Activated CD4-positive, alpha-beta T cell treated with anti-CD3 and anti-CD28 coated beads for 1 hour (primary cell): Measurements from ENCODE around the gene HDAC4.

Experiments used
- DNase-seq: peaks from one replicate; pipeline ENCODE4 v3.0.0-alpha.2; 2020

Gene HDAC4

DNA sequence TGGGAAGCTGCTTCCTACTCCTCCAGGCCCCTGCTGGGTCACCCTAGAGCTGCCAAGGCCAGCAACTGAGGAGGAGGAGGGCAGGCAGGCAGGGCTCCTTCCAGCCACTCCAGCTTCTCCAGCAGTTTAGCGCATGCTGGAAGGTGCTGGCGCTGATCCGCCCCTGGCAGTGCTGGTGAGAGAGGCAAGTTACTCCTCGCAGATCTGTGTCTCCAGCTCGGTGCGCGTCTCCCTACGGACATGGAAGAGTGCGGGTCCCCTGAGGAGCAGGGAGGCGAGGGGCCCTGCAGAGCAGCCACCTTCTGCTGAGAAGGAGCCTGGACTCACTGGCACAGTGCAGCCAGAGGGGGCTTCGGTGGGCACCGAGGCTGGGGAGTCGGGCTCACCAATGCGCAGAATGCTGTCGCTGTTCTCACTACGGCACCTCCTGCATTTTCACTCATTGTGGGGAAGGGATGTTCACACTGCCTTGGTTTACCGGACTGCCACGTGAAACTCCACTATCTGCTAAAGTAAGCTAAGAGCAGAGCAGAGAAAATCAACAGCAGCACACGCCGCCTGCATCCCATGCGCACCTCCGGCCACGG lies 206.0 kb downstream of the HDAC4 start:
- no peak for DNase-seq

DNA sequence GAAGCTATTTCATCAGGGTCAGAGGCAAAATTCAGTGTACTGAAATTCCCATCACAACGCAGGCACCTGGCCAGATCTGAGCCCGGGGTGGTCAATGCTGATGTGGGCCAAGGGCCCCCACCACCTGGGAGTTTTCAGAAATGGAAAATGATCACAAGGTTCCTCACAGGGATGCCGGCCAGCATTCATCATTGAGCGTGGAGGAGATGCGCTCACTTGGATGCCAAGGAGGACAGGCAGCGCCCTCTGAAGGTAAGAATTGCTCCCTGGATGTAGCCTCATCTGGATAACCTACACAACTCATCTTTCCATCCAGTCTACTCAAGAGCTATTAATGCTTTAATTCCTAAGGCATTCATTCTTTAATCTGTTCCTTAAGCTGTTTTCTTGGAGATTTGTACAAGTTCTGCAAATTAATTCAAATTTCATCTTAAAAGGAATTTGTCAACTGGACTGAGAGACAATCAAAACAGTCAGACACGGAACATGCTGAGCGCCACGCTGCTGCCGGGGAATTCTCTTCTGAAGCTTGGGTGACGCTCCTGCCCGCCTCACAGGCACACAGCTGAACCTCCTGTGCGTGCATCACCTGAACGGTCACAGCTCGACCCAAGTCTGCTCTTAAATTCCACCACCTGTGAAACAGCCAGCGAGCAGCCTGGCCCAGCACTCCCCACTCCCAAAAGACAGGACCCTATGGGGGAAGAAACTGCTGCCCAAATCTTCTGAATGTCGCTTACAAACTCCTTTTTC lies 206.7 kb downstream of the HDAC4 start:
- no peak for DNase-seq

DNA sequence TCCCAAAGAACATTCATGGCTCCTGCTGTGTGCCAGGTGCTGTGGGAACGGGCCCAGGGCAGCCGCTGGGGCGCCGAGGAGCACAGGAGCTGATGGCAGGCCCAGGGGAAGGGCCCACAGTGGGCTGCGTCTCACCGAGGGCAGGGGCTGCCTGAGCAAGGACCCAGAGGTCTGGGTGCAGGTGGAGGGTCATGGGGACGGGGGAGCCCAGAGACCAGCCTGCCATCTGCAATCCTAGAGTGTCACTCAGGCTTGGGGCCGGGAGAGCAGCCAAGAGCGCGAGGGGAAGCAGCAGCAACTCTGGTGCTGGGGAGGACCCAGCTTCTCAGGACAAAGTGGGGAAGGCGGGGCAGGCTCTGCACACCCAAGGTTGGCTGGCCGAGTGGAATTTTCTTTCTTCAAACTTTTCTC lies 207.4 kb downstream of the HDAC4 start:
- no peak for DNase-seq

DNA sequence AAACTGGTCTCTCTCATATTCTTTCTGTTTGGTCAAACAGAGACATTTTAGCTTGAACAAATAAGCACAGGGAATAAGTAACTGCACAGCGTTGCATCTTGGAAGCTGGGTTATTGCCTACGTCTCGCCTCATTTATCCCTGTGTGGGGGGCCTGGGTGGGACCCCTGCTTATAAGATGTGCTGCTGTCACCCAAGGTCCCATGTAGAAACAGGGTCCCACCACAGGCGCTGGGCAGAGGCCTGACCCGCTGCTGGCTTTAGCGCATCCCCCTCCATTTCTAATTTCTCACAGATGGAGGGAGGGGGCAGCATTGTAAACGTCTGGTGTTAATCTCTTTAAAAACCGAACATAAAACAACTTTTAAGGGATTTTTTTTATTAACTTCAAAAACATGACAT lies 207.8 kb downstream of the HDAC4 start:
- no peak for DNase-seq

DNA sequence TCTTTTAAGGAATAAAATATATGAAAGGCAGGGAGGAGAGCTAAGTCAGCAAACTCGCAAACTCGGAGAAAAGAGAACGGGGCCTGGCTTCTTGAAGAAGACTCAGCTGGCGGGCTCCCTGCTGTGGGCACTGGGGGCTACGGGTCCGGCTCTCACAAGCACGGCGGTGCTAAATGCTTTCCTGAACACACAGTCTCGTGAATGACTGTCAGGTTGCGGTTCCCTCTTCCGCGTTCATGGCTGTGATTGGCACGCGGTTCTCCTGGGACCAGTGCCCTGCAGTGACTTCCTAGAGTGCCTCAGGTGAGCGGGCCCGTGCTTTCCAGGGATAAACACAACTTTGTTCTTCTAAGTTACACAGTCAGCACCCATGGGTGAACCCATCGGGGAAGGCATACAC lies 208.4 kb downstream of the HDAC4 start:
- DNase-seq, result no peak

DNA sequence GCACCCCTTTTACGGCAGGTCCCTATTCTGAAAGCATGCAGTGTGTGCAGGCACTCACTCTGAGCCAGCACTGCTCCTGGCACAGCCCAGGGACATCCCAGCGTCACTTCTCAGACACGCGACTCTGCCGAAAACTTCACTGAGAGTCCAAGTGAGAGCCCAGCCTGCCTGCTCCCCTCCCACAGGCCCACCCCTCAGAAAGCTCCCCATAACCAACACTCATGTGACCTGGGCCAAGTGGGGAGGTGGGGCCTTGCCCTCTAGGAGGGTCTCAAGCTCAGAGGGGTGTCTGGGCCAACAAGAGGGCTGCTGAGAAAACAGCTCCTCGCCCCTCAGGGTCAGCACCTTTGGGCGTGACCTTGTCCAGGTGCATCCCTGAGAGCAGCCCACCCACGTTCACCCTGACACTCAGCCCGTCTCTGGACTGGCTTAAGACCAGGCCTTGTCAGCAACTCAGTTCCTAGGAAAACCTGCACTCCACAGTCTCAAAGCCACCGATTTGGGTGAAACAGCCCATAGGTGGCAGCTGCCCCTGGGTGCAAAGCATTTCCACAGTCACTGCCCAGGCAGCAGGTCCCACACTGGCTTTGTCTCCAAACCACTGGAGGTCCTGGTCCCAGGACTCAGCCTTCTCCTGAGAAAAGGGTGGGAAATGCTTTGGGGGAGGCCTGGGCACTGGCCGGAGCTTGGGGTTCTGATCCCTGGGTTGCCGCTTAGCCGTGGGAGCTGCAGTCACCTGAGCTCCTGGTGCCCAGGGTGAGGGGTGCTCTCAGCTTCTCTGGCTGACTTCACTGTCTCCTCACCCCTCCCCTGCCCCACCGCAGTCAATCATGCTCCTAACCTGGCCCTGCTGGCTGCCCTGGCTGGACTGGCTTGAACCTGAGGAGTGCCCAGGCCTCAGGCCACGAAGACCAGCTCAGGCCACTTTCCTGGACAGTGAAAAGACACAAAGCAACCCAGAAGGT lies 209.6 kb downstream of the HDAC4 start:
- no peak for DNase-seq

DNA sequence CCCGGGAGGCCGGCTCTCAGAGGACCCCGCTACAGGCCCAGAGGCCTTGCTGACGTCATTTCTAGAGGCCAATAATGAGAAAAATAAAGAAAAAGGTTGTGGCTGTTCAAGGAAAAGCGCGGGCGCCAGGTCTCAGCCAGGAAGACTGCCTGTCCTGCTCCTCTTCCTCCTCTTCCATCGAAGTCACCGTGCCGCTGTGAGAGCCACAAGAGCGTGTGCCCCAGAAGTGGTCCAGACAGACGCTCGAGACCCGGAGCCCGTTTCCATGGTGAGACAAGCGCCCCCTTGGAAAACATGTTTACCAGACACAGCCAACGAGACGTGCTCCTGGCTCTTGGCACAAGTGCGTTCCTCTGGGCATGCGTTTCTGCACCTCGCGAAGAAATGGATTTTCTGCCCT lies 210.5 kb downstream of the HDAC4 start:
- no peak for DNase-seq

DNA sequence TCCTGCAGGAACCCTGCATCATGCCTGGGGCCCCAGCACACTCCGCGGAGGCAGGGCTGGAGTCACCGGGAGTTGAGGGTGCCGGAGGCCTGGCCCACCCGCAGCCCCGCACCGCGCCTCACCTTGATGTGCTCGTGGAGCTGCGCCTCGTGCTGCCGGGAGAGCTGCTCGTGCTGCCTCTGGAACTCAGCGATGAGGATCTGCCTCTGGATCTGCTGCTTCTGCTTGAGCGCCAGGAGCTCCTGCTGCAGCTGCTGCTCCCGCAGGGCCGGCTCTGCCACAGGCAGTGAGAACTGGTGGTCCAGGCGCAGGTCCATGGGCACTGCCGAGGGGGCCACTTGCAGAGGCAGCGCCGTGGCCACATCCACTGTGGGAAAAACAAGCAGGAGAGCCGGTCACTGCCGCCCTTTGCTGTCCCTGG lies 211.1 kb downstream of the HDAC4 start:
- no peak for DNase-seq

DNA sequence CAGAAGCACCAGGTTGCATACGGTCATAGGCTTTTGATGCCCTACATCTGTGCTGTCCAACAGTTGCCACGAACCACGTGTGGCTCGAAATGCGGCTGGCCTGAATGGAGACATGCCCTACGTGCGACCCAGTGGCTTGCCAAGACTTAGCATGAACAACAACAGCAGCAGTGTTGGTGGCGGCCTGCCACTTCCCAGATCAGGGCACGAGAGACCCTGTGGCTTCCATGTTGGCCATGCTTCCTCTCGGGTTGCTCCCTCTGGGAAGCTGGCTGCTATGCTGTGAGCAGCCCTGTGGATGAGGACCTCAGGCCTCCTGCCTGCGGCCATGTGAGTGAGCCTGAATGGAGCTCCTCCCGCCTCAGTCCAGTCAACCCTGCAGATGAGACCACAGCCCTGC lies 212.3 kb downstream of the HDAC4 start:
- no peak for DNase-seq

DNA sequence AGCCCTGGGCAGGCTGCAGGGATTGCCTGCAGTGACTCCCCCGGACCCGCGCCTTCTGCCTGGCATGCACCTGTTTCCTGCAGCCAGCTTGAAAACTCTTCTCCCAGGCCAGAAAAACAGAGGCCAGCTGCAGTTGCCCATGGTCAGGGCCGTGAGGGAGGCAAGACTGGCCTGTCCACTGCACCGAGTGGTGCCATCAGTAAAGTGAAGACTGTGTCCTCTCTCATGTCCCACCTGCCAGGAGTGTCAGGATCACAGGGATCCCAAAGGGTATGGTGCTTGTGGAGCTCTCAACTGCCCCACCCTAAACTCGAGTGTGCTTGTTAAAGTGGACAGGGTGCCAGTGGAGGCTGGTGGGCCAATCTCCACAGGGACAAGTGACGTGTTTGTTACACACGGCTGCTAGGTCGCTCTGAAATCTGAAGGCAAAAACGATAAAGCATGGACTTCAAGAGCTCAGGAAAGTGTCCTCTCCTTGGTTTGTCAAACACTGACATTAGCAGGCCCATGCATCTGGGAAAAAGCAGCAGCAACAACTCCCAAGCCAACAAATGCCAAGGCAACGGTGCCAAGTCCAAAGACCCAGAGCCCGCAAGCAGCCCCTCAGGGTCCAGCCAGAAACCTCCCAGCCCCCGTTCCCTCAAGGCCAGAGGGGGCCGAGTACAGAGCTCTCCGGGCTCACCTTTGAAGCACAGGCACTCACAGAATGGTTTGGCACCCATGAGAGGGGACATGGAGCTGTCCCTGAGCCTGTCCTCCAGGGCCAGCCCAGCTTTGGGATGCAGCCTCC lies 213.2 kb downstream of the HDAC4 start:
- no peak for DNase-seq

DNA sequence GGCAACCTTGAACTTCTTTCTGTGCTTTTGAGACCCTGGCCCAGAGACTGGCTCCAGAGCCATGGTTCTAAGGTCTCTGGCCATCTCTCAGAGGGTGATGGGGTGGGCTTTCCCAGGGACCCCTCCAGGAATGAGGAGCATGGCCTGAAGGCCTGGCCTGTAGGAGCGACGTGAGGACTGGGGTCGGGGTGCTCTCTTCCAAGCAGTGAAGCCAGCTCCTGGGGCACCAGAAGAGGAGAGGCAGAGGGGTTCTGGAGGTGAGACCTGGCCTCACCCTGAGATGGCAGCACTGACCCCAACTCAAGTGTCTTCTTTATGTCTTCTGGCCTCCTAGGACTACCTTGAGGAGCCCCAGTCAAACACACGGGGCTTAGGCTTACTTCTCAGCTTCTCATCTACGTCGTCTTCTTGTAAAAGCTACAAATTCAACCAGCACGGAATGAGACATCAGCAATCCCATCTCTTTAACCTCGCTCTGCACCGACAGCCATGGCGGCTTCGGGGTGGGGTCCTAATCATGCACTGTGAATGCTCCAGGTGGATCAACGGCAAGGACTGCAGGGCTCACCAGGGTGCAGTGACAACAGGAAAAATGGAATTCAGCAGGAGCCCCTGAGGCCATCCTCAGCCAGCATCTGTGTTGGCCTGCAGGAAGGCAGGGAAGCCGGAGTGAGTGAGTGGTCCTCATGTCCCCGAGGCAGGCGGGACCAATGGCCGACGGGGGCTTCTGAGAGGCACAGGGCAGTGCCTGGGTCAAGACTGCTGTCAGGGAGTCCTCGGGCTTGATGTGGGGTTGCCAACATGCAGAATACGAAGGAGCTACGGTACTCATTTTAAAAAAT lies 214.1 kb downstream of the HDAC4 start:
- DNase-seq, result no peak

DNA sequence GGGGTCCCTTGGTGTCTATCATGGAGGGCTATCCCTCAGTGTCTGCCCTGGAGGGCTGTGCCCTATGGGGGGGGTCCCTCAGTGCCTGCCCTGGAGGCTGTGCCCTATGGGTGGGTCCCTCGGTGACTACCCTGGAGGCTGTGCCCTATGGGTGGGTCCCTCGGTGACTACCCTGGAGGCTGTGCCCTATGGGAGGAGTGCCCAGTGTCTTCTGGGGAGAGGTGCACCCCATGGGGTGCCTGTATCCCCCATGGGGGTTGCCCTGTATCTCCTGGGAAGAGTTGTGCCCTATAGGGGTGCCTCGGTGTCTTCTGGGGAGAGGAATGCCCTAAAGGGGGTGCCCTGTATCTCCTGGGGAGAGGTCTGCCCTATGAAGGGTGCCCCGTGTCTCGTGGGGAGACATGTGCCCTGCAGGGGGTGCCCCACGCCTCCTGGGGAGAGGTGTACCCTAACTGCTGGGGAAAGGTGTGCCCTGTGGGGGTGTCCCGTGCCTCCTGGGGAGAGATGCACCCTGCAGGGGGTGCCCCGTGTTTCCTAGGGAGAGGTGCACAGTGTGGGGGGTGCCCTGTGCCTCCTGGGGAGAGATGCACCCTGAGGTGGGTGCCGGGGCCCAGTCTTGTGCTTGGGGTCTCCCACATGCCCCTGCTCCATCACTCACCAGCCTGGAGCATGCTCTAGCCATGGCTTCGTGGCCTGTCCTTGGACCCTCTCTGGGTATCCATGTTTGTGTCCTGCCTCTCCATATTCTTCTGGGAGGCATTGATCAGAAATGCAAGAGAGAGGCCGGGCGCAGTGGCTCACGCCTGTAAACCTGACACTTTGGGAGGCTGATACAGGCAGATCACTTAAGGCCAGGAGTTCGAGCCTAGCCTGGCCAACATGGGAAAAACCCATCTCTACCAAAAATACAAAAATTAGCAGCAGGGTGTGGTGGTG lies 215.6 kb downstream of the HDAC4 start:
- no peak for DNase-seq

DNA sequence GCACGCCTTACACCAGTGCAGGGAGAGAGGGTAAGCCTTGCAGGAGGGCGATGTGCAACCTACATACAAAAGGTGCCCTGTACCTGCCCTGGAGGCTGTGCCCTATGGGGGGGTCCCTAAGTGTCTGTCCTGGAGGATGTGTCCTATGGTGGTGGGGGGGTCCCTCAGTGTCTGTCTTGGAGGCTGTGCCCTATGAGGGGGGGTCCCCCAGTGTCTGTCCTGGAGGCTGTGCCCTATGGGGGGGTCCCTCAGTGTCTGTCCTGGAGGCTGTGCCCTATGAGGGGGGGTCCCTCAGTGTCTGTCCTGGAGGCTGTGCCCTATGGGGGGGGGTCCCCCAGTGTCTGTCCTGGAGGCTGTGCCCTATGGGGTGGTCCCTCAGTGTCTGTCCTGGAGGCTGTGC lies 216.6 kb downstream of the HDAC4 start:
- no peak for DNase-seq

DNA sequence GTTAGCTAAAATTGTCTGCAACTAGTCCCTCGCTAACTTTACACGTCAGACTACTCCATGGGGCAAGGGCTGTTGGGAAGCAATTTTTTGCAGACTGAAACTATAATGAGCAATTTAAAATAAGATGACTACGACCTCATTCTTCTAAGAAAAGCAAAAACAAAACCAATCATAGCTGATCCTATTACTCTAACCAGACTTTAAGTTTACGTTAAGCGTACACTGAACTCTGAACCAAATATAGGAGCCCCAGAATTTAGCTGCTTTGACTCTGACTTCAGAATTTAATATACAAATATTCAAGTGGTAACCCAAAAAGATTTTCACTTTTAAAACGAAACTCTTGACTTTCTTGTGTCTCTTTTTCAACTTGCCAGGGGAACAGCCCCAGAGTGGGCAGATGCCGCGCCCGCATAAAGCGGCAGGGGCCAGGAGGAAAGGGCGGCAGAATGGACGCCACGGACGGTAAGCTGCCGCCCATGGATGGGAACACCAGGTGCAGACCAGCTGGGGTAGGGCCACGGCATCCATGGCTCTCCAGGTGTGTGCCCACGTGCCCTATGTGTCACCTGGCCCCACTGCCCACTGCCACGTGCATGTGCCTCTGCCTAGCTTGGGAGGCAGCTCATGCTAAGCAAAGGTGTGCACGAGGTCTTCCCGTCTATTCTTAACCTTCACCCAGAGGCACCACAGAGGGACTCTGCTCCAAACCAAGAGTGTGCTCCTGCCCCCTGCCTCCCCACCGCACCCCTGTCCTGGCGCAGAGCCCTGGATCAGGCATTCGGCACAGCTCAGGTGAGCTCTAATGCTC lies 217.6 kb downstream of the HDAC4 start:
- no peak for DNase-seq

DNA sequence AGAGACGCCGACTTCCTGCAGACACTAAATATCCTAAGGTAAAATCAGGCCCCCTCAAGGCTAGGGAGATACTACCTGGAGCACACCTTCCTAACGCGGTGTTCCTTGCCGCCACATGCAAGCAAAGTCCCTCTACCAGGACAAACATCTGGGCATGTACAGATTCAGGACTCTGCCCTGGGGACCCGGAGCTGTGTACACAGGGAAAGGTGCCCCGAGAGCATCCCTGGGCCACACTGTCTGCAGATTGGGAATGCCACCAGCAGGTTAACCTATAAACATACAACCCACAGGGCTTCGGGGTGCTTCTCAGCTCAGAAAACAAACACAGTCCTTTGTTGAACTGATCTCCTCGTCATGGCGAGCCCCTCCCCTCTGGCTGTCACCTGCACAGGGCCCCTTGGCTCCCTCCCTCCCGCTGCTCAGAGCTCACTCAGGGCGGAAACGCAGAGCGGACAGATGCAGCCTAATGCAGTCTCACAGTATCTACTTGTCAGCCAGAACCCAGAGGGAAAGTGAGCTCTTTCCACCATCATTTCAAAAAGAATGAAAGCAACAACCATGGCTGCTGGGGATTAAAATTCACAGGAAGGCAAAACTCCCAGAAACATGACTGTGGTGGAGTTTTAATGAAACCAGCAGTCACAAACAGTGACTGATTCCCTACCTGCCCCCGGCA lies 218.8 kb downstream of the HDAC4 start:
- DNase-seq, result no peak

DNA sequence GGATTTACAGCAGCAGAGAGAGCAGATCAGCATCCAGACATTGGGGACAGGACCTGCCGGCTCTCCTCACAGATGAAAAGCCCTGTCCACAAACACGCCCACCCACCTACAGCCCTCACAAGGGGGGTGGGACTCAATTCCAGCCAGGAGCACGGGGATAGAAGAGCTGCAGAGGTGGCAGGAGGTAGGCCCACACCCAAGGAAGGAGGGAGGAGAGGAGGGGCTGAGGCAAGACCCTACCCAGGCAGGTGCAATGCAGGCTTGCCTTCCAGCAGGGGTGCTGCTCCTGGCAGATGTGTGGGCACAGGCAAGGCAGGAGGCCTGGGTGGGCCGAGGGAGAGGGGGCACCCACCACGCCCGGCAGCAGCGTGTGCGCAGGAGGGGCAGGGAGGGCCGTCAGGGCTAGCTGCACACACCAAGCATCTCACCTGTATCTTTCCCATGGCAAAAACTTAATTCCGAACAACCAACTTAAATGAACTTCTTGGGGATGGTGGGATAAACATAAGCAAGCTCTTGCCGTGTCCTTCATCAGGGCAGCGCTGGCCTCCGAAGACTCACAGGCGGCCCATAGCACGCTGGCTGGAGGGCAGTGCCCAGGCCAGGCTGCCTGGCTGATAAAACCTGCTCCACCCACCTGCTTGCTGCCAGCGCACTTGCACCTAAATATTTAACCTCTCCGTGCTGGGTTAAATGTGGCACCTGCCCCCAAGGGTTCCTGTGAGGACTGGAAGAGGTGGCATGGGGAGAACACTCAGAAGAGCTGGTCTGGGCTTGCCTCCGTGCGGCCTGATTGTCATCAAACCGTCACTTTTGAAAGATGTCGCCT lies 219.5 kb downstream of the HDAC4 start:
- no peak for DNase-seq

DNA sequence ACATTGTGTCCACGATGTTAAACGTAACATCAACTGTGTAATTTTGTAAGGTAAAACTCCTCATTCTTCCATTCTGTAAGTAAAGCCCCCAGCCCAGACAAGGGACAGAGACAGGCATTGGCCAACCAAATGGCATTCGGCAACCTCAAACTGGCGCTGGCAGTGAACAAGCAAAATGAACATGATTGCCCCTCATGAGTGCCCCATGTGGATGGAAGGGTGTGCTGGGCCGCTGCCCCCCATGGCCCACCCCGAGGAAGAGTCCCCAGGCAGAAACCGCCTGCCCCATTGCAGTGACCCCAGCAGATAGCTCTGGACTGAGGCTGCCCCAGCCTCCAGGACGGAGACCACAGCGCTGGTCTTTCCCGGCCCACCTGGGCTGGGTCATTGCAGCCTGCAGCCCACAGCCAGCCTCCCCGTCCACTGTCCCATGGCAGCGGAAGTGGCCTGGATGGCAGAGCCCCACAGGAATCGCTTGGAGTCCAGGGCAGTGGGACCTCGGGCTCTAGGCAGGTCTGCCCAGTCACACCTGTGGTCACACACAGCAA lies 220.2 kb downstream of the HDAC4 start:
- no peak for DNase-seq

DNA sequence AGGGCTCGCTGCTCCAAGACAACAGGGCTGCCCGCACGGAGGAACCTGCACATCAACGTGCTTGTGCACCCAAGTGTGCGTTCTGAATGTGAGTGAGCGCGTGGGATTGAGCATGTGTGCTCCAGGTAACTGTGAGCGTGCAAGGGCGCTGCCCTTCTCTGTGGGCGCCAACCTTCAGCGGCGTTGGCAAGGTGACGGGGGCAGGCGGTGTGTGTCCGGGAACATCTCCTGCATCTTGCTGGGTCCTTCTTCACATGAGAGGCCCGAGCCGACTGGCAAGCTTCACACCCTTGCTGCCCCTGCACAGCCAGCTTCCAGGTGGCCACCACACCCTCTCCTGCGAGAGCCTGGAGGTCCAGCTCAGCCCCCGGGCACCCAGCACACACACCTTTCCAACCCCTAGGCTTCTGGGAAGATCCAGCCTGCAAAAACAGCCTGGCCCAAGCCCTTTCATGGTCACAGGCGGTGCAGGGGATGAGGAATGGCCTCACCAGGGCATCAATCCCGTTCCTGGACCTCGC lies 220.9 kb downstream of the HDAC4 start:
- no peak for DNase-seq
